HG03521 (cell line): ENCODE results near the gene FAM117A.
A peak's percentile ranks its signal among the peaks of the same experiment; 100 is the strongest.
"Not testable (repeated sequence)": the region's sequence is repeated elsewhere in the genome, so short reads cannot be mapped to it uniquely, and the experiment has no call there.

Experiments used
- ATAC-seq: cut with Tn5 transposase; IDR thresholded peaks from one replicate; pipeline ENCODE4 v1.9.1; 2021; ENCODE audit warnings: mild to moderate bottlenecking, moderate library complexity; ENCODE audit not compliant: unreplicated experiment

The FAM117A gene

GRCh38 chr17:49741692-49742076 is 22.2 kb downstream of the FAM117A start:
- ATAC-seq = no peak

- ATAC-seq = no peak
These were observed 22.8 kb downstream of the FAM117A start for GRCh38 chr17:49741009-49741691.

- ATAC-seq = peak; percentile 60
These were observed 24.2 kb downstream of the FAM117A start for GRCh38 chr17:49739641-49740271.

- no peak for ATAC-seq
These were observed 25.3 kb downstream of the FAM117A start for GRCh38 chr17:49738456-49739163.

- ATAC-seq = no peak
These were observed 29.1 kb downstream of the FAM117A start for GRCh38 chr17:49734515-49735490.

- no peak for ATAC-seq
These were observed 32.5 kb downstream of the FAM117A start for GRCh38 chr17:49731435-49731831.

GRCh38 chr17:49730785-49731434 is 33.0 kb downstream of the FAM117A start:
- no peak for ATAC-seq

GRCh38 chr17:49730078-49730784 is 33.7 kb downstream of the FAM117A start:
- ATAC-seq = no peak

- no peak for ATAC-seq
These were observed 34.9 kb downstream of the FAM117A start for GRCh38 chr17:49729069-49729468.

GRCh38 chr17:49728425-49728824 is 35.5 kb downstream of the FAM117A start:
- no peak for ATAC-seq

- no peak for ATAC-seq
These were observed 36.6 kb downstream of the FAM117A start for GRCh38 chr17:49727380-49727779.

- ATAC-seq = no peak
These were observed 38.3 kb downstream of the FAM117A start for GRCh38 chr17:49725452-49726130.

GRCh38 chr17:49724552-49724951 is 39.4 kb downstream of the FAM117A start:
- not testable (repeated sequence) for ATAC-seq

GRCh38 chr17:49723423-49723822 is 40.5 kb downstream of the FAM117A start:
- no peak for ATAC-seq

GRCh38 chr17:49722066-49722465 is 41.9 kb downstream of the FAM117A start:
- ATAC-seq = no peak

- no peak for ATAC-seq
These were observed 46.5 kb downstream of the FAM117A start for GRCh38 chr17:49717371-49717861.

- no peak for ATAC-seq
These were observed 47.1 kb downstream of the FAM117A start for GRCh38 chr17:49716668-49717364.

- no peak for ATAC-seq
These were observed 48.1 kb downstream of the FAM117A start for GRCh38 chr17:49715717-49716279.
